Astrocyte of the hippocampus (primary cell): ENCODE results near the gene APOBEC2.

Source experiments
- DNase-seq: peaks from one replicate; pipeline ENCODE4 v3.0.0; 2011; ENCODE audit warnings: low read depth, low spot score

The APOBEC2 gene

GRCh38 chr6:41058783-41059181, 5.8 kb downstream of the APOBEC2 start:
- no peak for DNase-seq

DNA sequence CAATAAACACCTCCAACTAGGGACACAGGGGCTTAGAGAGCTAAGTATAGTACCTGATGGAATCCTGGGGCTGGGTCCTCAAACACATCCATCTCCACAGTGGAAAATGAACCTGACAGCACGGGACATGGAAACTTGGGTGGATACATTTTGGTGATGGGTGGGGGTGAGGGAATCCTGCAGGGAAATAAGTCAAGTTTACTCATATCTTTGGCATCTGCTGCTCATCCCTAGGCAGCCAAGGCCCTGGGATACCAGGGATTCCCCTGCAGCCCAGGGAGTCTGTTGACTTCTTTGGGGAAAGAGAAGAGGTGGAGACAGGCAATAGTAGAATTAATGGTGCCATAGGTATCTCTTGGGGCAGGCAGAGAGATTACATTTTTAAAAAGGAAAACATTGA, 6.6 kb downstream of the APOBEC2 start:
- DNase-seq: peak; percentile 46

DNA sequence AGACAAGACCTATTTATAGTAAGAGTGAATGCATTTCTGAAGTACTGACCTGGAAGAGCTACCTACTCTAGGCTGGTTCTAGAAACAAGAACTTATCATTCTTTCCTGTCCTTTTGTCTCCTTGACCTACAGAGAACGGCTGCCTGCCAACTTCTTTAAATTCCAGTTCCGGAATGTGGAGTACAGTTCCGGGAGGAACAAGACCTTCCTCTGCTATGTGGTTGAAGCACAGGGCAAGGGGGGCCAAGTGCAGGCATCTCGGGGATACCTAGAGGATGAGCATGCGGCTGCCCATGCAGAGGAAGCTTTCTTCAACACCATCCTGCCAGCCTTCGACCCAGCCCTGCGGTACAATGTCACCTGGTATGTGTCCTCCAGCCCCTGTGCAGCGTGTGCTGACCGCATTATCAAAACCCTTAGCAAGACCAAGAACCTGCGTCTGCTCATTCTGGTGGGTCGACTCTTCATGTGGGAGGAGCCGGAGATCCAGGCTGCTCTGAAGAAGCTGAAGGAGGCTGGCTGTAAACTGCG, 8.3 kb downstream of the APOBEC2 start:
- DNase-seq: no peak

- DNase-seq: no peak
Observed at GRCh38 chr6:41062056-41062455, 9.1 kb downstream of the APOBEC2 start.

GRCh38 chr6:41063884-41064285, 10.9 kb downstream of the APOBEC2 start:
- no peak for DNase-seq

- DNase-seq: no peak
Observed at GRCh38 chr6:41064841-41065240, 11.8 kb downstream of the APOBEC2 start.

- DNase-seq: no peak
Observed at GRCh38 chr6:41065550-41066026, 12.6 kb downstream of the APOBEC2 start.

DNA sequence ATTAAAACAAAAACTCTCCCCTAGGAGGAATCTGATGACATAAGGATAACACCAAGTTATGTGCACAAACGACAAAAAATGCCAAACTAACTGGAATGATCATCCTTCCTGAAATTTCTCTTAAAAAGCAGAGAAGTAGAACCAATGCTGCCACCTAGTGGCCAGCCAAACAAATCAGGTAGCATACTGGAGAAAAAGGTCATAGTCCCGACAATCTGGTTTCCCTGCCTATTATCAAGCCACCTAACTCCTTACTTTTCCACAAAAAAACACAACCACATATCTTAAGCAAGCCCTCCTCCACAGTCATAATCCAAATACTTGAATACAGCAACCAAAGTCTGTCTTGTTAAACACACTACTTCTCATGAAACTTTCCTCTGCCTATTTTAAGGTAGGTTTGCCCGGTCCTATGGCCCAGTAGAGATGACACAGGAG, 13.9 kb downstream of the APOBEC2 start:
- peak; percentile 88 for DNase-seq

GRCh38 chr6:41071501-41071922, 18.5 kb downstream of the APOBEC2 start:
- DNase-seq: no peak

DNA sequence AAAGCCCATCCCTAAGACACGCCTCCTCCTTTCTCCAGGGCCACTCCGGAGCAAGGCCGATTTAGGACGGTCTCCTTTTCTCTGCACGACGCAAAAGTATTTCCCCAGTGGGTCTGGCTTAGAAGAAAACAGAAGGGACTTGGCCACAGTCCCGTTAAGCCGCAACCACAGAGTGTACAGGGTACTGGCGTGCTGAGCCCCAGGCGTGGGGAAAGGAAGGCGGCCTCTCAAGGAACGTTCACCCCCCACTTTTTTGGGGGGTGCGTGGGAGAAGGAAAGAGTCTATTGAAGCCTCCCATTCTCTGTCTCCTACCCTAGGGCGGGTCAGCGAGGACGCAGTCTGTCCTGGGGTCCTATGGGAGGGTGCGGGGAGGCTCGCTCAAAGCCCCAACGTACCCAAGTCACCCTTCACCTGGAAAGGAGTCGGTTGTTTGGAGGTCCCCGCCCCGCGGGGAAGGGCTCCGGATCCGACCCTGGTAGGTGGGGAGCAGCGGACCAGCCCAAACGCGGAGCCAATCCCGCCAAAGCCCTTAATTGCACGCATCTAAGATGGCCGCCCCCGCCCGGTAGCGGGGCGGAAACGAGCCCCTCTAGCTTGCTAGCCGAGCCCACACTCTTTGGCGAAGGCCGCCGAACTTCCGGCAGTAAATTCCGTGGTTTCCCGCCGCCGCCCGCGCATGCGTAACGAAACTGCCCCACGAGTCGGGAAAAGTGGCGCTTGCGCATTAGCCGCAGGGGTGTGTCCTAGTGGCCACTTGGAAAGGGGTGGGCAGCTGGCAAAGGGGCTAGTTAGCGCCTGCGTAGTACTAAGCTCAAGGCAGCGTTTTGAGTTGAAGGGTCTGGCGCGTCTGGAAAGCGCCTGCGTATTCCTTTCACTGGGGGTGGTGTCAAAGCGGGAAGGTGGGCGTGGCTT, 19.2 kb downstream of the APOBEC2 start, which contains the start of gene OARD1:
Gene OARD1, minus strand, starts transcription at position 434 of the 913 bp plus-strand sequence. CDS start 722 bp downstream, outside the sequence.
- DNase-seq: peak; percentile 100

DNA sequence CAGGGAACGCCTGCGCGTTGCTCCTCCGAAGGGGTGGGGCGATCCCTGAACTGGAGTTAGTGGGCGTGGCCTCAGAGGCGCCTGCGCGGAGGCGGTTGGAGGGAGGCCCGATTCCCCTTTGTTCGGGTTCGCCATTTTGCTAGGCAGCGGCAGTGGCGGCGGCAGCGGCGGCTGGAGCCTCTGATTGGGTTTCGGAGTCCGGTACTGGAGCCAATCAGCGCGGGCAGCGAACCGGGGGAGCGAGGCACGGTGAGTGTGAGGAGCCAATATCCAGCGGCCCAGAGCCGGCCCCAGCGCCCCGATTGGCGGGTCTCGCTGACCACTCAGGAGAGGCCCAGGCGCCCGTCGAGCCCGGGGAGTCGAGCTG, 19.8 kb downstream of the APOBEC2 start, which contains the start of gene NFYA:
Gene NFYA, plus strand, starts transcription at position 139 of the 367 bp plus-strand sequence. CDS start 6,116 bp downstream, outside the sequence.
- no peak for DNase-seq

DNA sequence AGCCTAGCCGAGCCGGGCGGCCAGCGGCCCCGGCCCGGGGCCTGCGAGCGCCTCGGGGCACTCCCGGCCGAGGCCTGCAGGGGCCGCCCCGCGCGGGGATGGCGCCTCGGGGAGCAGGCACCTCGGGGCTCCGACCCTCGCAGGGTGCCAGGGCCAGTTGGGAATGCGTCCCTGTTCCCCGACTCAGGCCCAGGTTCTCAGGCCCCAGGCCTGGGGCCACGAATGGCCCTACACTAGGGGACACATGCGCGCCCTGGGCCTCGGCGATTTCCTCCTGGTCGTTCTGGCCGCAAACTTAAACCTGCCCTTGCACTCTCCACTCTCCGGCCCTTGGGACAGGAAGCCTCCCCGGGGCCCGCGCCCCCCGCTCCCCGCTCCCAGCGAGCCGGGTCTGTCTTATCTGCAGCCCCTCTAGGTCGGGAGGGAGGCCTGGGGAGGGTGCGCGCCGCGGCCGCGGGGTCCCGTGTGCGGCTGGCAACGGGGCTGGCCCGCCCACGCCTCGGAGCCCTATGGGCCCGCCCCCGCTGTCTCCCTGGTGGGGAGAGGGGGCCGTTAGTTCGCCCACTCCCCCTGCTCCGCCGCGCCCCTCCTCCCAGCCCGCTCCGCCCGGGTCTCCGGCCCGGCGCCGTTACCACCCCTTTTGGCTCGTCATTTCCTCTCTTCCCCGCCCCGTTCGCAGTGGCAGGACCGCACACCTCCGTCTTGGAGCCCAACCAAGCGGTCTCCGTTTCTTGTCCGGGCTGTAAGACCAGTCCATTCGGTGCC, 20.4 kb downstream of the APOBEC2 start:
- DNase-seq: peak; percentile 90

- peak; percentile 32 for DNase-seq
Observed at GRCh38 chr6:41073968-41074691, 21.1 kb downstream of the APOBEC2 start.

GRCh38 chr6:41074692-41075436, 21.9 kb downstream of the APOBEC2 start:
- DNase-seq: no peak

- no peak for DNase-seq
Observed at GRCh38 chr6:41075651-41076626, 22.9 kb downstream of the APOBEC2 start.

DNA sequence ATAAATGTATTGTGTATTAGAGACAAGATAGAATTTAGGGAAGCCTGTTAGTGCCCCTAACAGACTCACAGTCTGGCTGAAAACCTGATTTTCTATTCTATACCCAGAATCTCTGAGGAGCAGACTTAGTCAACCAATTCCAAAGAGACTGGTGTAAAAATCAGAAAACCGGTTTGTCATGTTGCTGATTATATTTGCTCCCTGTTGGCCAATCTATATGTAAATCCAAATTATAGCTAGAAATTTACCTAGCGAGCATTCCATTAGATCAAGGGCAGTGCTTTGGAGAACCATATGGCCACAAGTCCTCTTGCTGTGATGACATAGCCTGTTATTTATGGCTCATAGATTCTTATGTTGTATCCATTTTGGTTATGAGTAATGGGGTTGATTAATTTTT, 24.5 kb downstream of the APOBEC2 start:
- no peak for DNase-seq

DNA sequence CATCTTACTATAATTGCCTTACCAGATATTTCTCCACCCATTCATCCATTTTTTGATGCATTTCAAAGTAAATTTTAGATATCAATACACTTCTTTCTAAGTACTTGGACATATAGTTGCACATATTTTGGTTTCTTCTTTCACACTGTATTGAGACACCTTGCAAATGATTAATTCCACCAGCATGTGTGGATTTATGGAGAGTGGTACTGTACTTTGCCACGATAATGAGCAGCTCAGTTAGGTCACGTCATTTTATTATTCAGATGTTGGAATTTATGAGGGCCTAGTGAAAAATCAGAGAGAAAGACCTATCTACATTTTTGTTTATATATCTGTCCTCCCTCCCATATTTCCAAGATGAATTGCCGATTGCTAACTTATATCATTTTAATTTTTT, 25.1 kb downstream of the APOBEC2 start:
- no peak for DNase-seq

GRCh38 chr6:41079080-41079479, 26.1 kb downstream of the APOBEC2 start:
- no peak for DNase-seq

DNA sequence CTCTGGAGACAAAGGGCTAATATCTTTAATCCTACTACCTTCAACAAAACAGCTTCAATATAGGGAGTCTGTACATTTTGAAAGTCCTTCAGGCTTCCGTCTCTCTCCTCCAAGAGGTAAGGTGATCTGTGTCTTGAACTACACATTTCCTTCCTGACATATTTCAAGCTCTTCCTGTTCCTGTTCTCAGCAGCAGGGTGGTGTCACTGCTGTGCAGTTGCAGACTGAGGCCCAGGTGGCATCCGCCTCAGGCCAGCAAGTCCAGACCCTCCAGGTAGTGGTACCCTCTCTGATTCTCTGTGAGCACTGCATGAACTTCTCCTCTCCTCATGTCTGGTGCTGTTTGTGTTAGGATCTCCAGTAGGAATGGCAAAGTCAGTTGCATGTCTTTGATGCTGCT, 27.6 kb downstream of the APOBEC2 start:
- DNase-seq: no peak
